ENCODE data around the gene PSMB3.
A peak's percentile ranks its signal among the peaks of the same experiment; 100 is the strongest.

The PSMB3 gene

GRCh38 chr17:38752308-38753070 is at the start of gene PSMB3:
Gene PSMB3 (plus strand): TSS chr17:38752741. CDS start chr17:38752827, 86 bp downstream.
- Histone ChIP-seq H3K4me1 (ENCODE audit: control insufficient read depth, insufficient read depth, low read length) (peaks cover 11% of the 10 kb centered on the region), H3K9me3 (ENCODE audit: control insufficient read depth, insufficient read depth, low read depth, low read length) (no peaks in the 10 kb centered on the region), H3K36me3 (ENCODE audit: control insufficient read depth in 2 of 2, insufficient read depth in 1 of 2, low read length in 2 of 2) (peaks cover 37 to 38% of the 10 kb centered on the region in 2 experiments), H3K27ac (ENCODE audit: extremely low read depth, low read depth, low read length) (peak within 1 kb of the TSS; percentile 66), H3K4me3 (ENCODE audit: low read depth, low read length) (peak within 1 kb of the TSS; percentile 78)
- ChIA-PET CTCF (interaction anchor here (0.6 to 1.4 kb wide), 10 partner anchors 9 to 446 kb away, joined by 3 to 7 read pairs (median 5); no protein-coding TSS in a partner anchor), POLR2A (interaction anchor here (0.7 to 2.8 kb wide), 16 partner anchors 9 to 448 kb away, joined by 3 to 20 read pairs (median 4); partner anchors contain the start of genes LASP1, MLLT6, RPL19 and RPL23)
- TF ChIP-seq PRDM4 (tag by site-specific recombination; IDR thresholded peaks at IDR 0.05) (no peak), OVOL3 (tag by site-specific recombination; IDR thresholded peaks at IDR 0.05) (no peak), ZXDB (tag by site-specific recombination; IDR thresholded peaks at IDR 0.05) (peak; percentile 80), INSM2 (tag by site-specific recombination; IDR thresholded peaks at IDR 0.05) (no peak), TSHZ1 (tag by site-specific recombination; IDR thresholded peaks at IDR 0.05; ENCODE audit: borderline replicate concordance) (no peak), ZNF274 (IDR thresholded peaks at IDR 0.05; ENCODE audit: low read length) (no peak), ZNF274 (tag by site-specific recombination; IDR thresholded peaks at IDR 0.05; ENCODE audit: borderline replicate concordance) (no peak), IKZF3 (tag by site-specific recombination; IDR thresholded peaks at IDR 0.05) (no peak), FEZF1 (tag by site-specific recombination; IDR thresholded peaks at IDR 0.05) (no peak), ZNF621 (tag by site-specific recombination; IDR thresholded peaks at IDR 0.05) (no peak), BCL11A (tag by site-specific recombination; IDR thresholded peaks at IDR 0.05; ENCODE audit: low read depth) (no peak), ZNF211 (tag by site-specific recombination; IDR thresholded peaks at IDR 0.05; ENCODE audit: low read depth) (no peak), ZNF362 (tag by site-specific recombination; IDR thresholded peaks at IDR 0.05) (no peak), ZNF768 (tag by site-specific recombination; IDR thresholded peaks at IDR 0.05) (no peak), ZNF549 (tag by site-specific recombination; IDR thresholded peaks at IDR 0.05) (no peak), ZNF416 (tag by site-specific recombination; IDR thresholded peaks at IDR 0.05) (no peak), GLI2 (tag by site-specific recombination; IDR thresholded peaks at IDR 0.05; ENCODE audit: borderline replicate concordance, low read depth) (no peak), ZNF23 (tag by site-specific recombination; IDR thresholded peaks at IDR 0.05; ENCODE audit: borderline replicate concordance) (no peak), ZBTB17 (tag by site-specific recombination; IDR thresholded peaks at IDR 0.05) (peak; percentile 94), BCL11B (tag by site-specific recombination; IDR thresholded peaks at IDR 0.05; ENCODE audit: low read depth) (no peak), WT1 (tag by site-specific recombination; IDR thresholded peaks at IDR 0.05) (peak; percentile 34), MZF1 (tag by site-specific recombination; IDR thresholded peaks at IDR 0.05; ENCODE audit: borderline replicate concordance) (peak; percentile 9; the same call in 1 of the 2 replicates), ZNF558 (tag by site-specific recombination; IDR thresholded peaks at IDR 0.05) (no peak)
- TF ChIP-seq, protein P1, sequence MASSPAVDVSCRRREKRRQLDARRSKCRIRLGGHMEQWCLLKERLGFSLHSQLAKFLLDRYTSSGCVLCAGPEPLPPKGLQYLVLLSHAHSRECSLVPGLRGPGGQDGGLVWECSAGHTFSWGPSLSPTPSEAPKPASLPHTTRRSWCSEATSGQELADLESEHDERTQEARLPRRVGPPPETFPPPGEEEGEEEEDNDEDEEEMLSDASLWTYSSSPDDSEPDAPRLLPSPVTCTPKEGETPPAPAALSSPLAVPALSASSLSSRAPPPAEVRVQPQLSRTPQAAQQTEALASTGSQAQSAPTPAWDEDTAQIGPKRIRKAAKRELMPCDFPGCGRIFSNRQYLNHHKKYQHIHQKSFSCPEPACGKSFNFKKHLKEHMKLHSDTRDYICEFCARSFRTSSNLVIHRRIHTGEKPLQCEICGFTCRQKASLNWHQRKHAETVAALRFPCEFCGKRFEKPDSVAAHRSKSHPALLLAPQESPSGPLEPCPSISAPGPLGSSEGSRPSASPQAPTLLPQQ (tag by site-specific recombination; IDR thresholded peaks at IDR 0.05), result 0 out of 2 replicates have a peak, but pooled peaks have one; percentile 38
- TF ChIP-seq, protein P2, sequence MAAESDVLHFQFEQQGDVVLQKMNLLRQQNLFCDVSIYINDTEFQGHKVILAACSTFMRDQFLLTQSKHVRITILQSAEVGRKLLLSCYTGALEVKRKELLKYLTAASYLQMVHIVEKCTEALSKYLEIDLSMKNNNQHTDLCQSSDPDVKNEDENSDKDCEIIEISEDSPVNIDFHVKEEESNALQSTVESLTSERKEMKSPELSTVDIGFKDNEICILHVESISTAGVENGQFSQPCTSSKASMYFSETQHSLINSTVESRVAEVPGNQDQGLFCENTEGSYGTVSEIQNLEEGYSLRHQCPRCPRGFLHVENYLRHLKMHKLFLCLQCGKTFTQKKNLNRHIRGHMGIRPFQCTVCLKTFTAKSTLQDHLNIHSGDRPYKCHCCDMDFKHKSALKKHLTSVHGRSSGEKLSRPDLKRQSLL (tag by site-specific recombination; IDR thresholded peaks at IDR 0.05), result no peak

Measured in HEK293 (cell line).